H9 (cell line): Measurements from ENCODE around the gene GCNT1. TPM values are rescaled to one million over a fixed set of nuclear protein-coding genes. Genes with fewer than 3 reads are reported as not detected.
"Not testable (repeated sequence)": the region's sequence is repeated elsewhere in the genome, so short reads cannot be mapped to it uniquely, and the experiment has no call there.

Experiments used
- DNase-seq: peaks from one replicate; pipeline ENCODE4 v3.0.0-alpha.2; 2017
- H2AFZ ChIP-seq: one replicate; pipeline ENCODE4 v1.6.1; 2013; ENCODE audit warnings: mild to moderate bottlenecking, low read length, control low read depth, moderate library complexity
- H2AK5ac ChIP-seq: 2 replicates; pipeline ENCODE4 v1.6.1; 2013; ENCODE audit warnings: low read length, control low read depth, mixed read lengths; ENCODE audit not compliant: insufficient read length
- H2BK120ac ChIP-seq: one replicate; pipeline ENCODE4 v1.6.1; 2013; ENCODE audit warnings: low read depth, mild to moderate bottlenecking, low read length, control low read depth, inconsistent platforms; ENCODE audit not compliant: poor library complexity, severe bottlenecking
- H2BK12ac ChIP-seq: 2 replicates; pipeline ENCODE4 v1.6.1; 2013; ENCODE audit warnings: low read length, control low read depth, mixed read lengths, low read depth; ENCODE audit not compliant: insufficient read length
- H2BK15ac ChIP-seq: 2 replicates; pipeline ENCODE4 v1.6.1; 2013; ENCODE audit warnings: low read depth, low read length, control low read depth
- H2BK20ac ChIP-seq: one replicate; pipeline ENCODE4 v1.6.1; 2013; ENCODE audit warnings: low read depth, mild to moderate bottlenecking, low read length, control low read depth, inconsistent platforms; ENCODE audit not compliant: poor library complexity, severe bottlenecking
- H2BK5ac ChIP-seq: 2 replicates; pipeline ENCODE4 v1.6.1; 2013; ENCODE audit warnings: low read length, control low read depth, mixed read lengths; ENCODE audit not compliant: insufficient read length
- H3K14ac ChIP-seq: 2 replicates; pipeline ENCODE4 v1.6.1; 2013; ENCODE audit warnings: low read length, control low read depth; ENCODE audit not compliant: insufficient read depth
- H3K18ac ChIP-seq: 2 replicates; pipeline ENCODE4 v1.6.1; 2013; ENCODE audit warnings: low read depth, mild to moderate bottlenecking, mixed read lengths, low read length, control low read depth; ENCODE audit not compliant: insufficient read length
- H3K23ac ChIP-seq: 2 replicates; pipeline ENCODE4 v1.6.1; 2013; ENCODE audit warnings: low read length, control low read depth, mixed read lengths, low read depth; ENCODE audit not compliant: insufficient read length
- H3K23me2 ChIP-seq: 2 replicates; pipeline ENCODE4 v1.6.1; 2013; ENCODE audit warnings: low read depth, mild to moderate bottlenecking, mixed read lengths, low read length, control low read depth; ENCODE audit not compliant: insufficient read length, poor library complexity, severe bottlenecking
- H3K27ac ChIP-seq: 2 replicates; pipeline ENCODE4 v1.5.1; 2013; ENCODE audit warnings: low read length, control low read depth, mixed read lengths, low read depth; ENCODE audit not compliant: insufficient read length
- H3K27me3 ChIP-seq: 2 replicates; pipeline ENCODE4 v1.6.1; 2013; ENCODE audit warnings: low read length, control low read depth, inconsistent platforms; ENCODE audit not compliant: insufficient read depth
- H3K4ac ChIP-seq: 2 replicates; pipeline ENCODE4 v1.6.1; 2013; ENCODE audit warnings: low read depth, mild to moderate bottlenecking, control low read depth, inconsistent platforms, low read length, moderate library complexity
- H3K4me1 ChIP-seq: 2 replicates; pipeline ENCODE4 v1.6.1; 2013; ENCODE audit warnings: low read length, control low read depth, inconsistent platforms; ENCODE audit not compliant: insufficient read depth
- H3K4me2 ChIP-seq: 2 replicates; pipeline ENCODE4 v1.6.1; 2013; ENCODE audit warnings: low read length, control low read depth, mixed read lengths; ENCODE audit not compliant: insufficient read length, insufficient read depth
- H3K56ac ChIP-seq: 2 replicates; pipeline ENCODE4 v1.6.1; 2013; ENCODE audit warnings: low read depth, mild to moderate bottlenecking, mixed read lengths, low read length, control low read depth; ENCODE audit not compliant: insufficient read length
- H3K79me1 ChIP-seq: 2 replicates; pipeline ENCODE4 v1.6.1; 2013; ENCODE audit warnings: low read depth, mild to moderate bottlenecking, moderate library complexity, low read length, control low read depth, inconsistent platforms; ENCODE audit not compliant: insufficient read depth, poor library complexity, severe bottlenecking
- H3K79me2 ChIP-seq: 2 replicates; pipeline ENCODE4 v1.6.1; 2013; ENCODE audit warnings: low read length, control low read depth, inconsistent platforms; ENCODE audit not compliant: insufficient read depth
- H3K9ac ChIP-seq: 2 replicates; pipeline ENCODE4 v1.6.1; 2013; ENCODE audit warnings: low read length, control low read depth, mixed read lengths; ENCODE audit not compliant: insufficient read length; ENCODE audit errors: extremely low read depth
- H3K9me3 ChIP-seq: one replicate; pipeline ENCODE4 v1.6.1; 2013; ENCODE audit warnings: low read depth, low read length, inconsistent platforms; ENCODE audit not compliant: control insufficient read depth
- H3T11ph ChIP-seq: one replicate; pipeline ENCODE4 v1.6.1; 2013; ENCODE audit warnings: mild to moderate bottlenecking, low read length, control low read depth, inconsistent platforms
- H4K20me1 ChIP-seq: one replicate; pipeline ENCODE4 v1.6.1; 2013; ENCODE audit not compliant: control insufficient read depth, insufficient read length, insufficient read depth
- H4K5ac ChIP-seq: 2 replicates; pipeline ENCODE4 v1.6.1; 2013; ENCODE audit warnings: low read depth, mild to moderate bottlenecking, mixed read lengths, low read length, control low read depth; ENCODE audit not compliant: insufficient read length
- H4K8ac ChIP-seq: replicated peaks from 2 replicates; pipeline ENCODE4 v1.6.1; 2013; ENCODE audit warnings: low read length, control low read depth, mixed read lengths, low read depth; ENCODE audit not compliant: insufficient read length
- H4K91ac ChIP-seq: 2 replicates; pipeline ENCODE4 v1.6.1; 2013; ENCODE audit warnings: low read depth, mild to moderate bottlenecking, moderate library complexity, mixed read lengths, low read length, control low read depth; ENCODE audit not compliant: insufficient read length
- H3K27ac Mint-ChIP-seq, 3 experiments: 2 replicates in 2 of 3; 3 replicates in 1 of 3; pipeline ENCODE4 v1.8.0; 2020 to 2021; ENCODE audit warnings: mixed read lengths in 3 of 3, mild to moderate bottlenecking in 1 of 3, moderate library complexity in 1 of 3
- H3K27me3 Mint-ChIP-seq: 2 replicates; pipeline ENCODE4 v1.8.0; 2021; ENCODE audit warnings: low read depth, mild to moderate bottlenecking, moderate library complexity, mixed read lengths
- H3K36me3 Mint-ChIP-seq, 3 experiments: 2 replicates in 2 of 3; 3 replicates in 1 of 3; pipeline ENCODE4 v1.8.0; 2020 to 2021; ENCODE audit warnings: low read depth in 3 of 3, mixed read lengths in 3 of 3; ENCODE audit not compliant: insufficient read depth in 1 of 3
- H3K4me1 Mint-ChIP-seq, 2 experiments: 2 replicates each; pipeline ENCODE4 v1.8.0; 2020; ENCODE audit warnings: mixed read lengths in 2 of 2
- H3K4me3 Mint-ChIP-seq, 2 experiments: 2 replicates in 1 of 2; 3 replicates in 1 of 2; pipeline ENCODE4 v1.8.0; 2020 to 2021; ENCODE audit warnings: mild to moderate bottlenecking in 2 of 2, mixed read lengths in 2 of 2, moderate library complexity in 1 of 2
- H3K9me3 Mint-ChIP-seq, 2 experiments: 2 replicates in 1 of 2; 3 replicates in 1 of 2; pipeline ENCODE4 v1.8.0; 2020; ENCODE audit warnings: mild to moderate bottlenecking in 2 of 2, mixed read lengths in 2 of 2, moderate library complexity in 1 of 2
- WGBS: extraction: QIAGEN DNeasy Blood & Tissue Kit; methylation state at CpG from one replicate; pipeline ENCODE4 v1.1.7; 2013; ENCODE audit warnings: missing lambda C conversion rate, low lambda C conversion rate, mixed read lengths; ENCODE audit not compliant: insufficient read length; ENCODE audit errors: extremely low coverage; 5-methylcytosine and 5-hydroxymethylcytosine counted together
- total RNA-seq: library from RNA; stranded (reverse); gene quantifications from 2 replicates; pipeline ENCODE4 v1.2.1, GENCODE V29; 2021
- TF ChIP-seq, protein P1 (sequence below): fragments of 200-600 bp; sonication (generic); conservative IDR thresholded peaks from 3 replicates; pipeline ENCODE4 v1.8.0; 2021; ENCODE audit warnings: antibody characterized with exemption, mild to moderate bottlenecking

The GCNT1 gene
- total RNA-seq, 1 experiment from 2014 or later: 35.6 TPM

- H3K56ac ChIP-seq: no peak overlapping the region
- H3K23me2 ChIP-seq: no peaks in the 10 kb centered on the region
- no peak overlapping the region for H2BK12ac ChIP-seq
- Mint-ChIP-seq H3K27ac (no peak overlapping the region), H3K27me3 (no peaks in the 10 kb centered on the region), H3K36me3 (peaks cover 16 to 43% (median 30%) of the 10 kb centered on the region in 3 experiments), H3K4me1 (peaks cover 18 to 24% of the 10 kb centered on the region in 2 experiments), H3K9me3 (peaks cover 20 to 21% of the 10 kb centered on the region in 2 experiments), H3K4me3 (no peak overlapping the region)
- H3K79me2 ChIP-seq: no peaks in the 10 kb centered on the region
- no CpG with 5 or more reads among the region's 10 CpGs for WGBS
- H3K23ac ChIP-seq: no peak overlapping the region
- no peak overlapping the region for H3K9ac ChIP-seq
- H4K91ac ChIP-seq: no peak overlapping the region
- H4K20me1 ChIP-seq: no peaks in the 10 kb centered on the region
- TF ChIP-seq, protein P1, sequence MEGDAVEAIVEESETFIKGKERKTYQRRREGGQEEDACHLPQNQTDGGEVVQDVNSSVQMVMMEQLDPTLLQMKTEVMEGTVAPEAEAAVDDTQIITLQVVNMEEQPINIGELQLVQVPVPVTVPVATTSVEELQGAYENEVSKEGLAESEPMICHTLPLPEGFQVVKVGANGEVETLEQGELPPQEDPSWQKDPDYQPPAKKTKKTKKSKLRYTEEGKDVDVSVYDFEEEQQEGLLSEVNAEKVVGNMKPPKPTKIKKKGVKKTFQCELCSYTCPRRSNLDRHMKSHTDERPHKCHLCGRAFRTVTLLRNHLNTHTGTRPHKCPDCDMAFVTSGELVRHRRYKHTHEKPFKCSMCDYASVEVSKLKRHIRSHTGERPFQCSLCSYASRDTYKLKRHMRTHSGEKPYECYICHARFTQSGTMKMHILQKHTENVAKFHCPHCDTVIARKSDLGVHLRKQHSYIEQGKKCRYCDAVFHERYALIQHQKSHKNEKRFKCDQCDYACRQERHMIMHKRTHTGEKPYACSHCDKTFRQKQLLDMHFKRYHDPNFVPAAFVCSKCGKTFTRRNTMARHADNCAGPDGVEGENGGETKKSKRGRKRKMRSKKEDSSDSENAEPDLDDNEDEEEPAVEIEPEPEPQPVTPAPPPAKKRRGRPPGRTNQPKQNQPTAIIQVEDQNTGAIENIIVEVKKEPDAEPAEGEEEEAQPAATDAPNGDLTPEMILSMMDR: no peak
- H2AK5ac ChIP-seq: no peak overlapping the region
- no peak overlapping the region for H3K18ac ChIP-seq
- no peaks in the 10 kb centered on the region for H3K4me1 ChIP-seq
- no peak overlapping the region for H3K4ac ChIP-seq
- H2BK15ac ChIP-seq: no peak overlapping the region
- no peaks in the 10 kb centered on the region for H3K79me1 ChIP-seq
- no peak overlapping the region for H3T11ph ChIP-seq
- no peak overlapping the region for H2BK120ac ChIP-seq
- no peak overlapping the region for H3K4me2 ChIP-seq
- no peak overlapping the region for H4K5ac ChIP-seq
- H3K9me3 ChIP-seq: no peaks in the 10 kb centered on the region
- no peak overlapping the region for H2AFZ ChIP-seq
- H3K14ac ChIP-seq: no peak overlapping the region
- H3K27ac ChIP-seq: no peak overlapping the region
- no peak overlapping the region for H2BK20ac ChIP-seq
- H3K27me3 ChIP-seq: no peaks in the 10 kb centered on the region
- DNase-seq: no peak
- H4K8ac ChIP-seq: no peak overlapping the region
- no peak overlapping the region for H2BK5ac ChIP-seq
Measured at GRCh38 chr9:76478226-76478625, 19.2 kb downstream of the GCNT1 start.

DNA sequence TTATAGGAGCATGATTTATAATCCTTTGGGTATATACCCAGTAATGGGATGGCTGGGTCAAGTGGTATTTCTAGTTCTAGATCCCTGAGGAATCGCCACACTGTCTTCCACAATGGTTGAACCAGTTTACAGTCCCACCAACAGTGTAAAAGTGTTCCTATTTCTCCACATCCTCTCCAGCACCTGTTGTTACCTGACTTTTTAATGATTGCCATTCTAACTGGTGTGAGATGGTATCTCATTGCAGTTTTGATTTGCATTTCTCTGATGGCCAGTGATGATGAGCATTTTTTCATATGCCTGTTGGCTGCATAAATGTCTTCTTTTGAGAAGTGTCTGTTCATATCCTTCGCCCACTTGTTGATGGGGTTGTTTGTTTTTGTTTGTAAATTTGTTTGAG lies 20.4 kb downstream of the GCNT1 start:
- DNase-seq, H4K20me1 ChIP-seq, H3K9ac ChIP-seq, H3K18ac ChIP-seq, H3K27me3 ChIP-seq, H2AK5ac ChIP-seq, H3K79me1 ChIP-seq, H3K9me3 ChIP-seq, H2BK15ac ChIP-seq, H2AFZ ChIP-seq, H3K27me3 Mint-ChIP-seq, H2BK20ac ChIP-seq, H4K91ac ChIP-seq, H3K56ac ChIP-seq, H4K5ac ChIP-seq, H3K14ac ChIP-seq, H2BK120ac ChIP-seq, H3T11ph ChIP-seq, H3K4me2 ChIP-seq, H3K79me2 ChIP-seq, H3K4me3 Mint-ChIP-seq, H3K4ac ChIP-seq, H2BK12ac ChIP-seq, H4K8ac ChIP-seq, H2BK5ac ChIP-seq, H3K27ac Mint-ChIP-seq, H3K4me1 ChIP-seq, H3K23me2 ChIP-seq, H3K27ac ChIP-seq, H3K23ac ChIP-seq: not testable (repeated sequence)
- WGBS: no CpG with 5 or more reads among the region's 2 CpGs
- Mint-ChIP-seq H3K9me3 (peaks cover 20 to 21% of the 10 kb centered on the region in 2 experiments), H3K36me3 (peaks cover 16 to 43% (median 30%) of the 10 kb centered on the region in 3 experiments), H3K4me1 (peaks cover 12 to 14% of the 10 kb centered on the region in 2 experiments)
